ENCODE measurements around the gene TBX2.
"Not testable (repeated sequence)": the region's sequence is repeated elsewhere in the genome, so short reads cannot be mapped to it uniquely, and the experiment has no call there.

TBX2 gene

GRCh38 chr17:61444075-61444474 is 44.4 kb downstream of the TBX2 start:
- H3K36me3 Mint-ChIP-seq, result no peaks in the 10 kb centered on the region
- peaks cover 61% of the 10 kb centered on the region for H3K27me3 Mint-ChIP-seq
- H3K4me1 Mint-ChIP-seq, result no peaks in the 10 kb centered on the region
- H3K27ac Mint-ChIP-seq, result no peak overlapping the region
- H3K9me3 Mint-ChIP-seq, result no peaks in the 10 kb centered on the region
- CTCF ChIA-PET, result no interaction called here
- no peak for DNase-seq
- H3K4me3 Mint-ChIP-seq, result no peak overlapping the region

GRCh38 chr17:61444831-61445230 is 45.2 kb downstream of the TBX2 start:
- Mint-ChIP-seq H3K27ac (no peak overlapping the region), H3K27me3 (peaks cover 59% of the 10 kb centered on the region), H3K4me3 (no peak overlapping the region), H3K4me1 (no peaks in the 10 kb centered on the region), H3K36me3 (no peaks in the 10 kb centered on the region), H3K9me3 (no peaks in the 10 kb centered on the region)
- DNase-seq, result no peak
- CTCF ChIA-PET, result interaction anchor here (0.7 kb wide), 1 partner anchor 23 kb away, joined by 3 read pairs; no protein-coding TSS in a partner anchor

- Mint-ChIP-seq H3K27ac (no peak overlapping the region), H3K4me3 (no peak overlapping the region), H3K36me3 (no peaks in the 10 kb centered on the region), H3K4me1 (no peaks in the 10 kb centered on the region), H3K27me3 (peaks cover 75% of the 10 kb centered on the region), H3K9me3 (no peaks in the 10 kb centered on the region)
- DNase-seq, result no peak
- CTCF ChIA-PET, result interaction anchor here (1.3 kb wide), 1 partner anchor 47 kb away, joined by 4 read pairs; no protein-coding TSS in a partner anchor
Observed at GRCh38 chr17:61447358-61447757, 47.7 kb downstream of the TBX2 start.

GRCh38 chr17:61448042-61448441 is 48.4 kb downstream of the TBX2 start:
- no peaks in the 10 kb centered on the region for H3K9me3 Mint-ChIP-seq
- H3K4me1 Mint-ChIP-seq, result peaks cover 4% of the 10 kb centered on the region
- peaks cover 77% of the 10 kb centered on the region for H3K27me3 Mint-ChIP-seq
- no peaks in the 10 kb centered on the region for H3K36me3 Mint-ChIP-seq
- CTCF ChIA-PET, result interaction anchor here (0.7 to 1.3 kb wide), 2 partner anchors 30 to 47 kb away, joined by 3 to 4 read pairs; no protein-coding TSS in a partner anchor
- no peak for DNase-seq
- no peak overlapping the region for H3K27ac Mint-ChIP-seq
- H3K4me3 Mint-ChIP-seq, result no peak overlapping the region

GRCh38 chr17:61449140-61449539 is 49.5 kb downstream of the TBX2 start:
- not testable (repeated sequence) for H3K4me1 Mint-ChIP-seq, H3K9me3 Mint-ChIP-seq, DNase-seq, H3K4me3 Mint-ChIP-seq, H3K27ac Mint-ChIP-seq, H3K36me3 Mint-ChIP-seq
- peaks cover 76% of the 10 kb centered on the region for H3K27me3 Mint-ChIP-seq
- CTCF ChIA-PET, result interaction anchor here (1.6 kb wide), 1 partner anchor 37 kb away, joined by 8 read pairs; no protein-coding TSS in a partner anchor

GRCh38 chr17:61449707-61450640 is 50.3 kb downstream of the TBX2 start:
- CTCF ChIA-PET, result interaction anchor here (1.0 to 1.6 kb wide), 3 partner anchors 34 to 41 kb away, joined by 3 to 8 read pairs (median 4); no protein-coding TSS in a partner anchor
- peaks cover 6% of the 10 kb centered on the region for H3K4me1 Mint-ChIP-seq
- H3K4me3 Mint-ChIP-seq, result no peak overlapping the region
- DNase-seq, result no peak
- H3K9me3 Mint-ChIP-seq, result no peaks in the 10 kb centered on the region
- no peak overlapping the region for H3K27ac Mint-ChIP-seq
- H3K36me3 Mint-ChIP-seq, result no peaks in the 10 kb centered on the region
- H3K27me3 Mint-ChIP-seq, result peaks cover 76% of the 10 kb centered on the region

- Mint-ChIP-seq H3K4me1 (peaks cover 9% of the 10 kb centered on the region), H3K27ac (no peak overlapping the region), H3K27me3 (peaks cover 76% of the 10 kb centered on the region), H3K9me3 (no peaks in the 10 kb centered on the region), H3K4me3 (no peak overlapping the region), H3K36me3 (peaks cover 2% of the 10 kb centered on the region)
- CTCF ChIA-PET, result interaction anchor here (1.0 to 1.6 kb wide), 3 partner anchors 39 to 41 kb away, joined by 3 to 8 read pairs (median 3); no protein-coding TSS in a partner anchor
- no peak for DNase-seq
Observed at GRCh38 chr17:61450641-61451537, 51.2 kb downstream of the TBX2 start.

- CTCF ChIA-PET, result interaction anchor here (1.0 kb wide), 1 partner anchor 40 kb away, joined by 3 read pairs; no protein-coding TSS in a partner anchor
- Mint-ChIP-seq H3K36me3 (peaks cover 2% of the 10 kb centered on the region), H3K27me3 (peaks cover 84% of the 10 kb centered on the region), H3K4me3 (no peak overlapping the region), H3K4me1 (peaks cover 9% of the 10 kb centered on the region), H3K27ac (no peak overlapping the region), H3K9me3 (no peaks in the 10 kb centered on the region)
- DNase-seq, result no peak
Observed at GRCh38 chr17:61451538-61452300, 52.1 kb downstream of the TBX2 start.

GRCh38 chr17:61452301-61453290 is 53.0 kb downstream of the TBX2 start, which contains the start of gene TBX4:
Gene TBX4 (plus strand): TSS chr17:61452422. CDS start chr17:61456491, 4,069 bp downstream.
- H3K27ac Mint-ChIP-seq, result no peak within 1 kb of the TSS
- CTCF ChIA-PET, result no interaction called here
- no peaks in the 10 kb centered on the region for H3K9me3 Mint-ChIP-seq
- DNase-seq, result no peak
- H3K4me3 Mint-ChIP-seq, result no peak within 1 kb of the TSS
- H3K27me3 Mint-ChIP-seq, result peaks cover 84% of the 10 kb centered on the region
- H3K4me1 Mint-ChIP-seq, result peaks cover 14% of the 10 kb centered on the region
- peaks cover 4% of the 10 kb centered on the region for H3K36me3 Mint-ChIP-seq

- H3K27me3 Mint-ChIP-seq, result peaks cover 86% of the 10 kb centered on the region
- no peaks in the 10 kb centered on the region for H3K9me3 Mint-ChIP-seq
- peaks cover 4% of the 10 kb centered on the region for H3K36me3 Mint-ChIP-seq
- no peak overlapping the region for H3K4me3 Mint-ChIP-seq
- peaks cover 16% of the 10 kb centered on the region for H3K4me1 Mint-ChIP-seq
- CTCF ChIA-PET, result no interaction called here
- no peak for DNase-seq
- H3K27ac Mint-ChIP-seq, result peak overlapping the region; percentile 6
Observed at GRCh38 chr17:61453566-61454380, 54.1 kb downstream of the TBX2 start.

- peaks cover 90% of the 10 kb centered on the region for H3K27me3 Mint-ChIP-seq
- H3K4me1 Mint-ChIP-seq, result peaks cover 16% of the 10 kb centered on the region
- no peak overlapping the region for H3K4me3 Mint-ChIP-seq
- CTCF ChIA-PET, result interaction anchor here (1.6 kb wide), 1 partner anchor 42 kb away, joined by 6 read pairs; no protein-coding TSS in a partner anchor
- no peak overlapping the region for H3K27ac Mint-ChIP-seq
- H3K36me3 Mint-ChIP-seq, result peaks cover 4% of the 10 kb centered on the region
- no peaks in the 10 kb centered on the region for H3K9me3 Mint-ChIP-seq
- DNase-seq, result no peak
Observed at GRCh38 chr17:61454381-61455323, 55.0 kb downstream of the TBX2 start.
